Activated CD8-positive, alpha-beta T cell treated with anti-CD3 and anti-CD28 coated beads, Interleukin-2, amount 10 ng/mL, durations not matched to agents 7 days and 5 days (primary cell): ENCODE results near the gene CD34. TPM values are rescaled to one million over a fixed set of nuclear protein-coding genes. Genes with fewer than 3 reads are reported as not detected.
"Not testable (repeated sequence)": the region's sequence is repeated elsewhere in the genome, so short reads cannot be mapped to it uniquely, and the experiment has no call there.

Experiments used
- ATAC-seq: fragments of 150-1000 bp; cut with Tn5 transposase; one replicate; pipeline ENCODE4 v1.10.0; 2021; ENCODE audit warnings: moderate library complexity
- CTCF ChIA-PET: fragments of 350-600 bp; sonication (Branson Sonifier 250); formaldehyde crosslinking; loops from one replicate; lab custom pipeline; 2021; ENCODE audit warnings: antibody characterized with exemption; lab: Charles Lee
- POLR2A ChIA-PET: fragments of 350-600 bp; sonication (Branson Sonifier 250); formaldehyde crosslinking; loops from one replicate; lab custom pipeline; 2021; ENCODE audit warnings: antibody characterized with exemption; lab: Charles Lee
- DNase-seq: peaks from one replicate; pipeline ENCODE4 v3.0.0-alpha.2; 2020
- H3K27ac Mint-ChIP-seq: one replicate; pipeline ENCODE4 v1.8.0; 2021; ENCODE audit warnings: mild to moderate bottlenecking, mixed read lengths
- H3K27me3 Mint-ChIP-seq: one replicate; pipeline ENCODE4 v1.8.0; 2021; ENCODE audit warnings: low read depth, mixed read lengths
- H3K36me3 Mint-ChIP-seq: one replicate; pipeline ENCODE4 v1.8.0; 2021; ENCODE audit warnings: low read depth, mixed read lengths
- H3K4me1 Mint-ChIP-seq: one replicate; pipeline ENCODE4 v1.8.0; 2021; ENCODE audit warnings: low read depth, mixed read lengths
- H3K4me3 Mint-ChIP-seq: one replicate; pipeline ENCODE4 v1.8.0; 2021; ENCODE audit warnings: mild to moderate bottlenecking, mixed read lengths
- H3K9me3 Mint-ChIP-seq: one replicate; pipeline ENCODE4 v1.8.0; 2022; ENCODE audit warnings: mixed read lengths; ENCODE audit not compliant: insufficient read depth
- total RNA-seq, 2 experiments: library from RNA; stranded (reverse); gene quantifications; one replicate each; pipeline ENCODE4 v1.2.3, GENCODE V29; 2021

CD34 gene
- total RNA-seq, 2 experiments from 2014 or later, result not detected

- Mint-ChIP-seq H3K27me3 (peaks cover 15% of the 10 kb centered on the region), H3K4me3 (no peak overlapping the region), H3K9me3 (no peaks in the 10 kb centered on the region), H3K36me3 (no peaks in the 10 kb centered on the region), H3K4me1 (no peaks in the 10 kb centered on the region), H3K27ac (no peak overlapping the region)
- ChIA-PET POLR2A (no interaction called here), CTCF (interaction anchor here (3.1 kb wide), 1 partner anchor 14 kb away, joined by 21 read pairs; no protein-coding TSS in a partner anchor)
- DNase-seq (no peak), ATAC-seq (no peak)
These were observed 38.8 kb upstream of the CD34 start for GRCh38 chr1:207949571-207950195.

- CTCF ChIA-PET, result interaction anchor here (4.3 kb wide), 1 partner anchor 14 kb away, joined by 22 read pairs; no protein-coding TSS in a partner anchor
- ATAC-seq, result no peak
- Mint-ChIP-seq H3K27me3 (peaks cover 9% of the 10 kb centered on the region), H3K36me3 (no peaks in the 10 kb centered on the region), H3K4me1 (no peaks in the 10 kb centered on the region), H3K4me3 (no peak overlapping the region), H3K27ac (no peak overlapping the region), H3K9me3 (no peaks in the 10 kb centered on the region)
- DNase-seq, result no peak
- POLR2A ChIA-PET, result no interaction called here
These were observed 37.8 kb upstream of the CD34 start for GRCh38 chr1:207948536-207949250.

GRCh38 chr1:207946756-207947155 lies 35.8 kb upstream of the CD34 start:
- Mint-ChIP-seq H3K36me3 (no peaks in the 10 kb centered on the region), H3K9me3 (no peaks in the 10 kb centered on the region), H3K4me3 (no peak overlapping the region), H3K27ac (no peak overlapping the region), H3K27me3 (peaks cover 9% of the 10 kb centered on the region), H3K4me1 (no peaks in the 10 kb centered on the region)
- CTCF ChIA-PET, result interaction anchor here (0.7 to 4.3 kb wide), 5 partner anchors 11 to 326 kb away, joined by 3 to 26 read pairs (median 3); no protein-coding TSS in a partner anchor
- POLR2A ChIA-PET, result no interaction called here
- DNase-seq (no peak), ATAC-seq (no peak)

DNA sequence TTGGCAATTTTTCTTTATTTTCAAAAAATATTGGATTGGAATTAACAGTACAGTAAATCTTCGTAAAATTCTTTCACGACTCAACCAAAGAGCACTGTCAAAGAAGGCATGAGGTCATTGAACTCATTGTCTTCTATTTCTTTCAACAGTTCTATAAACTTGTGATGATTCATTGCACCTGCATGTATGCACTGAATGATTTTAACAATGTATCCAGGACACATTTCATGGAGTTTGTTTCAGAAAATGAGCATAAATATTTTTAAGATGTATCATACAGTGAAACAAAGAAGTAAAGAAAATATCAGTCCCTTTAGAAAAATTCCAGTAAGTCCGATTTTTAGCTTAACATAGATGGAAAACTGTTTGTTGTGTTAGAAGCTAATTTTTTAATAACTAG lies 33.6 kb upstream of the CD34 start:
- ATAC-seq (no peak), DNase-seq (no peak)
- Mint-ChIP-seq H3K4me3 (no peak overlapping the region), H3K36me3 (no peaks in the 10 kb centered on the region), H3K27me3 (peaks cover 20% of the 10 kb centered on the region), H3K9me3 (no peaks in the 10 kb centered on the region), H3K4me1 (no peaks in the 10 kb centered on the region), H3K27ac (no peak overlapping the region)
- CTCF ChIA-PET, result interaction anchor here (1.0 to 4.3 kb wide), 6 partner anchors 18 to 59 kb away, joined by 4 to 26 read pairs (median 6); no protein-coding TSS in a partner anchor
- POLR2A ChIA-PET, result no interaction called here

- H3K27ac Mint-ChIP-seq, ATAC-seq, H3K9me3 Mint-ChIP-seq, POLR2A ChIA-PET, H3K36me3 Mint-ChIP-seq, H3K4me3 Mint-ChIP-seq, H3K4me1 Mint-ChIP-seq, DNase-seq: not testable (repeated sequence)
- H3K27me3 Mint-ChIP-seq, result peaks cover 31% of the 10 kb centered on the region
- CTCF ChIA-PET, result interaction anchor here (2.6 kb wide), 1 partner anchor 21 kb away, joined by 6 read pairs; no protein-coding TSS in a partner anchor
These were observed 31.4 kb upstream of the CD34 start for GRCh38 chr1:207942337-207942741.

GRCh38 chr1:207941665-207942064 lies 30.7 kb upstream of the CD34 start:
- no peaks in the 10 kb centered on the region for H3K9me3 Mint-ChIP-seq
- POLR2A ChIA-PET, result no interaction called here
- H3K27ac Mint-ChIP-seq, result no peak overlapping the region
- H3K4me1 Mint-ChIP-seq, result no peaks in the 10 kb centered on the region
- peaks cover 31% of the 10 kb centered on the region for H3K27me3 Mint-ChIP-seq
- CTCF ChIA-PET, result interaction anchor here (2.6 kb wide), 1 partner anchor 21 kb away, joined by 6 read pairs; no protein-coding TSS in a partner anchor
- DNase-seq, result no peak
- H3K4me3 Mint-ChIP-seq, result no peak overlapping the region
- ATAC-seq, result no peak
- H3K36me3 Mint-ChIP-seq, result no peaks in the 10 kb centered on the region

GRCh38 chr1:207938016-207938415 lies 27.1 kb upstream of the CD34 start:
- H3K9me3 Mint-ChIP-seq, result no peaks in the 10 kb centered on the region
- DNase-seq (no peak), ATAC-seq (no peak)
- peaks cover 38% of the 10 kb centered on the region for H3K27me3 Mint-ChIP-seq
- POLR2A ChIA-PET, result interaction anchor here (0.6 kb wide), 1 partner anchor 133 kb away, joined by 3 read pairs; no protein-coding TSS in a partner anchor
- H3K36me3 Mint-ChIP-seq, result no peaks in the 10 kb centered on the region
- no peak overlapping the region for H3K4me3 Mint-ChIP-seq
- H3K4me1 Mint-ChIP-seq, result no peaks in the 10 kb centered on the region
- CTCF ChIA-PET, result interaction anchor here (0.8 to 1.6 kb wide), 4 partner anchors 25 to 111 kb away, joined by 3 to 11 read pairs (median 4); no protein-coding TSS in a partner anchor
- H3K27ac Mint-ChIP-seq, result no peak overlapping the region

GRCh38 chr1:207937204-207937603 lies 26.3 kb upstream of the CD34 start:
- CTCF ChIA-PET, result interaction anchor here (0.8 to 1.6 kb wide), 3 partner anchors 26 to 110 kb away, joined by 3 to 11 read pairs (median 4); no protein-coding TSS in a partner anchor
- no peak for DNase-seq
- H3K9me3 Mint-ChIP-seq, result no peaks in the 10 kb centered on the region
- no peak overlapping the region for H3K4me3 Mint-ChIP-seq
- H3K27me3 Mint-ChIP-seq, result peaks cover 36% of the 10 kb centered on the region
- no peaks in the 10 kb centered on the region for H3K4me1 Mint-ChIP-seq
- POLR2A ChIA-PET, result interaction anchor here (0.6 kb wide), 1 partner anchor 134 kb away, joined by 3 read pairs; no protein-coding TSS in a partner anchor
- no peak overlapping the region for H3K27ac Mint-ChIP-seq
- no peak for ATAC-seq
- H3K36me3 Mint-ChIP-seq, result no peaks in the 10 kb centered on the region

- POLR2A ChIA-PET, result no interaction called here
- no peaks in the 10 kb centered on the region for H3K36me3 Mint-ChIP-seq
- H3K4me3 Mint-ChIP-seq, result no peak overlapping the region
- no peak overlapping the region for H3K27ac Mint-ChIP-seq
- H3K27me3 Mint-ChIP-seq, result peaks cover 35% of the 10 kb centered on the region
- no peaks in the 10 kb centered on the region for H3K9me3 Mint-ChIP-seq
- CTCF ChIA-PET, result interaction anchor here (0.8 to 1.9 kb wide), 2 partner anchors 50 to 66 kb away, joined by 5 to 7 read pairs; no protein-coding TSS in a partner anchor
- DNase-seq, result no peak
- ATAC-seq, result no peak
- no peaks in the 10 kb centered on the region for H3K4me1 Mint-ChIP-seq
These were observed 24.2 kb upstream of the CD34 start for GRCh38 chr1:207935166-207935583.

DNA sequence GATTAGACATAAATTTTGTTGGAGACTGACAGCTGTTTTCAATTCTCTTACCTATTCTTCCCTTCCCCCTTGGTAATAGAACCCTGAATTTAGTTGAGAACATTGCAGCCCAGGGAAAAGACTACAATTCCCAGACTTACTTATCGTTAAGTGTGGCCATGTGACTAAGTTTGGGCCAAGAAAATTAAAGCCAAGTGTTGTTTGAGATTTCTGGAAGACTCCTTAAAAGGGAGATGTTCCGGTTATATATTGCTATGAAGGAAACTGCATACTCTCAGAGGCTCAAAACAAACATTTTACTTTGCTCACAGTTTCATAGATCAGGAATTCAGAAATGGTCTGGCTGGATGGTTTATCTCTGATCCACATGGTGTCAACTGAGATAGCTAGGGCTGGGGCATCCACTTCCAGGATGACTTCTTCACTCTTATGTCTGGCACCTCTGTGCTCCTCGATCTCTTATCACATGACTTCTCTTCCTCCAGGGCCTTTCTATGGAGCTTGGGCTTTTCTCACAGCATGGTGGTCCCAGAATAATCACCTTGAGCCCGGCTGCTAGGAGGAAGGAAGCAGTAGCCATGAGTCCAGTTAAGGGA lies 22.4 kb upstream of the CD34 start:
- no peak overlapping the region for H3K4me3 Mint-ChIP-seq
- H3K27ac Mint-ChIP-seq, result no peak overlapping the region
- no peak for ATAC-seq
- H3K9me3 Mint-ChIP-seq, result no peaks in the 10 kb centered on the region
- no peaks in the 10 kb centered on the region for H3K4me1 Mint-ChIP-seq
- no peaks in the 10 kb centered on the region for H3K36me3 Mint-ChIP-seq
- CTCF ChIA-PET, result interaction anchor here (1.6 kb wide), 1 partner anchor 48 kb away, joined by 6 read pairs; no protein-coding TSS in a partner anchor
- POLR2A ChIA-PET, result no interaction called here
- H3K27me3 Mint-ChIP-seq, result peaks cover 26% of the 10 kb centered on the region
- DNase-seq, result no peak

DNA sequence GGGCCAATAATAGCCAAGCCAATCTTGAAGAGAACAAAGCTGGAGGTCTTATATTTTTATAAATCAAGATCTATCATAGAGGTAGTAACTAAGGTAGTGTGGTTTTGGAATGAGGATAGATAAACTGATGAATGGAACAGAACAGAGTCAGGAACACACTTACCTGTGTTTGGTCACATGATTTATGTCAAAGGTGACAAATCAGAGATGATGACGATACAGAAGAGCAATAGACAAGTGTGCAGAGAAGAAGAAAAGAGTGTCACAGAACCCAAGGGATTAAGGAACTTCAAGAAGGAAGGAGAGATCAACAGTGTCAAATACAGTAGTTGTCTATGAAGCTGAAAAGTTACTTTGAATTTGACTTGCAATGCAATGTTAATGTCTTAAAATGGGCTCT lies 16.1 kb upstream of the CD34 start:
- H3K27ac Mint-ChIP-seq, result no peak overlapping the region
- ChIA-PET POLR2A (no interaction called here), CTCF (interaction anchor here (1.4 kb wide), 1 partner anchor 36 kb away, joined by 4 read pairs; no protein-coding TSS in a partner anchor)
- H3K4me1 Mint-ChIP-seq, result no peaks in the 10 kb centered on the region
- DNase-seq (no peak), ATAC-seq (no peak)
- no peaks in the 10 kb centered on the region for H3K9me3 Mint-ChIP-seq
- no peaks in the 10 kb centered on the region for H3K36me3 Mint-ChIP-seq
- H3K4me3 Mint-ChIP-seq, result no peak overlapping the region
- peaks cover 43% of the 10 kb centered on the region for H3K27me3 Mint-ChIP-seq
